Colonic mucosa (tissue), 4 donors: ENCODE data around the gene HPD. TPM values are rescaled to one million over a fixed set of nuclear protein-coding genes. Genes with fewer than 3 reads are reported as not detected.
A peak's percentile ranks its signal among the peaks of the same experiment; 100 is the strongest.
"Not testable (repeated sequence)": the region's sequence is repeated elsewhere in the genome, so short reads cannot be mapped to it uniquely, and the experiment has no call there.

ENCODE experiments used
- DNase-seq: peaks from one replicate; pipeline ENCODE4 v3.0.0-alpha.2; 2020
- H3K27ac ChIP-seq: fragments of 200-600 bp; one replicate; pipeline ENCODE4 v1.8.0; 2021
- H3K27me3 ChIP-seq: fragments of 200-600 bp; one replicate; pipeline ENCODE4 v1.8.0; 2021
- H3K36me3 ChIP-seq: fragments of 200-600 bp; one replicate; pipeline ENCODE4 v1.8.0; 2021
- H3K4me1 ChIP-seq: fragments of 200-600 bp; one replicate; pipeline ENCODE4 v1.8.0; 2021; ENCODE audit warnings: mild to moderate bottlenecking
- H3K4me3 ChIP-seq: fragments of 200-600 bp; one replicate; pipeline ENCODE4 v1.8.0; 2021
- H3K9ac ChIP-seq, 2 donors: one replicate each; pipeline ENCODE4 v1.7.0; 2013; ENCODE audit warnings: control low read depth in 2 of 2, low read depth in 2 of 2, low read length in 2 of 2
- H3K9me3 ChIP-seq: fragments of 200-600 bp; one replicate; pipeline ENCODE4 v1.8.0; 2021
- intact Hi-C: fragments of 100-400 bp; cut with DNase I; formaldehyde crosslinking; loops from one replicate; pipeline ENCODE4 v1.14.1; 2022
- total RNA-seq, 2 donors: library from RNA; stranded (reverse); fragmentation: NEBNext Ultra II Directional in 1 of 2; extraction: Animal tissue kit (Norgen Biotek cat#: 25700) in 1 of 2; gene quantifications; one replicate each; pipeline ENCODE4 v1.2.1, GENCODE V29; 2021
- TF ChIP-seq, protein P1 (sequence below): fragments of 200-600 bp; IDR thresholded peaks from one replicate; pipeline ENCODE4 v1.8.0; 2022; ENCODE audit warnings: antibody characterized with exemption, mild to moderate bottlenecking
- donor health status: healthy.
- donor health status: DM: no; HTN: no; CAD: no.
- donor health status: DM: no; HTN: no; CAD: no.

HPD gene
- total RNA-seq, 2 donors from 2014 or later, result 0.27 to 0.91 TPM

GRCh38 chr12:121894633-121895032, 36.0 kb upstream of the HPD start:
- no peaks in the 10 kb centered on the region for H3K9me3 ChIP-seq
- H3K27ac ChIP-seq, result no peak overlapping the region
- intact Hi-C loops, result no loop called here
- no peak overlapping the region for H3K4me3 ChIP-seq
- TF ChIP-seq, protein P1, sequence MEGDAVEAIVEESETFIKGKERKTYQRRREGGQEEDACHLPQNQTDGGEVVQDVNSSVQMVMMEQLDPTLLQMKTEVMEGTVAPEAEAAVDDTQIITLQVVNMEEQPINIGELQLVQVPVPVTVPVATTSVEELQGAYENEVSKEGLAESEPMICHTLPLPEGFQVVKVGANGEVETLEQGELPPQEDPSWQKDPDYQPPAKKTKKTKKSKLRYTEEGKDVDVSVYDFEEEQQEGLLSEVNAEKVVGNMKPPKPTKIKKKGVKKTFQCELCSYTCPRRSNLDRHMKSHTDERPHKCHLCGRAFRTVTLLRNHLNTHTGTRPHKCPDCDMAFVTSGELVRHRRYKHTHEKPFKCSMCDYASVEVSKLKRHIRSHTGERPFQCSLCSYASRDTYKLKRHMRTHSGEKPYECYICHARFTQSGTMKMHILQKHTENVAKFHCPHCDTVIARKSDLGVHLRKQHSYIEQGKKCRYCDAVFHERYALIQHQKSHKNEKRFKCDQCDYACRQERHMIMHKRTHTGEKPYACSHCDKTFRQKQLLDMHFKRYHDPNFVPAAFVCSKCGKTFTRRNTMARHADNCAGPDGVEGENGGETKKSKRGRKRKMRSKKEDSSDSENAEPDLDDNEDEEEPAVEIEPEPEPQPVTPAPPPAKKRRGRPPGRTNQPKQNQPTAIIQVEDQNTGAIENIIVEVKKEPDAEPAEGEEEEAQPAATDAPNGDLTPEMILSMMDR, result no peak
- no peak overlapping the region for H3K9ac ChIP-seq
- peaks cover 4% of the 10 kb centered on the region for H3K4me1 ChIP-seq
- no peaks in the 10 kb centered on the region for H3K36me3 ChIP-seq
- no peaks in the 10 kb centered on the region for H3K27me3 ChIP-seq
- DNase-seq, result no peak

DNA sequence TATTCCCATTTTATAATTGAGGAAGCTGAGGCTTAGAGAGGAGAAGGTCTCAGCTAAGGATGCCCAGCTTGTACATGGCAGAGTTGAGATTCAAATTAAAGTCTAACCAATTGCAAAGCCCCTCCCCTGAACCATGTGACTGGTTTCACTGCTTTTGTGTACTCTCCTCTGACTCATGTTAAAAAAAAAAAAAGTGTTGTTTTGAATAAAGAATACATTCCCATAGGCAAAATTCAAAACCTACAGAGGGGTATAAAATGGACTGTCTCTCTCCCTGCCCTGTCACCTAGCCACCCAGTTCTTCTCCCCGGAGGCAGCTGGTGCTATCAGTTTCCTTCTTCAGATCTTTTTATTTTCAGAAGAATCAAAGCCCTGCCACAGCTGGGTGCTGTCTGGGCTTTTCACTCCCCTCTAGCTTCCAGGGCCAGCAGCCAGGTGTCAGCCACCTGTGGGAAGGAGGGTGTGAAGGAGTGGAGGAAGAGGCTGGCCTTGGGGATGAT, 35.4 kb upstream of the HPD start:
- Histone ChIP-seq H3K27me3 (no peaks in the 10 kb centered on the region), H3K9me3 (no peaks in the 10 kb centered on the region), H3K4me1 (peaks cover 4% of the 10 kb centered on the region), H3K27ac (peak overlapping the region; percentile 3), H3K9ac (no peak overlapping the region), H3K4me3 (no peak overlapping the region), H3K36me3 (no peaks in the 10 kb centered on the region)
- peak; percentile 42 for DNase-seq
- TF ChIP-seq, protein P1, result no peak
- intact Hi-C loops, result no loop called here

GRCh38 chr12:121892673-121893561, 34.3 kb upstream of the HPD start:
- Histone ChIP-seq H3K4me3 (no peak overlapping the region), H3K4me1 (peaks cover 4% of the 10 kb centered on the region), H3K9me3 (no peaks in the 10 kb centered on the region), H3K27me3 (no peaks in the 10 kb centered on the region), H3K9ac (no peak overlapping the region), H3K36me3 (no peaks in the 10 kb centered on the region), H3K27ac (no peak overlapping the region)
- TF ChIP-seq, protein P1, result no peak
- no peak for DNase-seq
- intact Hi-C loops, result no loop called here

- Histone ChIP-seq H3K9ac (peak overlapping the region; percentile 79 to 95), H3K27ac (peak overlapping the region; percentile 98), H3K4me3 (peak overlapping the region; percentile 91)
- not testable (repeated sequence) for DNase-seq, H3K36me3 ChIP-seq, H3K9me3 ChIP-seq, H3K27me3 ChIP-seq, H3K4me1 ChIP-seq
- intact Hi-C loops, result loop anchor here (2.0 to 5.0 kb wide), 2 partner anchors 77 to 97 kb away; partner anchors contain the start of gene RHOF
Observed at GRCh38 chr12:121889661-121890060, 31.0 kb upstream of the HPD start.

DNA sequence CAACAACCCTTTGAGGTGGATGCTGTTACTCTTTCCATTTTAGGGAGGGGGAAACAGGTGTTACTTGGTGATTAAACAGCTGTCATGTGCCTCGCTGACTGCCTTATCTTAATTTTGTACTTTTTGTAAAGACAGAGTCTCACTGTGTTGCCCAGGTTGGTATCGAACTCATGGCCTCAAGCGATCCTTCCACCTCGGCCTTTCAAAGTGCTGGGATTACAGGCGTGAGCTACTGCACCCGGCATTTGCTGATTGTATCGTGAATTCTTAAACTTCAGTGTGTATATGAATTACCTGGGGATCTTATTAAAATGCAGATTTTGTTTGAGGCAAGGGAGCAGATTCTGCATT, 30.6 kb upstream of the HPD start:
- Histone ChIP-seq H3K27ac (peak overlapping the region; percentile 98), H3K9ac (peak overlapping the region; percentile 79 to 95), H3K4me1 (peaks cover 4% of the 10 kb centered on the region), H3K36me3 (no peaks in the 10 kb centered on the region), H3K27me3 (no peaks in the 10 kb centered on the region), H3K9me3 (no peaks in the 10 kb centered on the region), H3K4me3 (peak overlapping the region; percentile 91)
- TF ChIP-seq, protein P1, result no peak
- DNase-seq, result no peak
- intact Hi-C loops, result loop anchor here (2.0 to 5.0 kb wide), 2 partner anchors 76 to 97 kb away; partner anchors contain the start of gene RHOF
